OCI-M2 (cell line): ENCODE results near the gene ADORA1.

Experiments used
- DNase-seq: peaks from one replicate; lab custom pipeline; 2025; ENCODE audit not compliant: unreplicated experiment; lab: John Stamatoyannopoulos, UW

ADORA1 gene

GRCh38 chr1:203093754-203094410 lies 33.6 kb upstream of the ADORA1 start:
- DNase-seq: no peak

GRCh38 chr1:203095061-203095690 lies 32.4 kb upstream of the ADORA1 start:
- no peak for DNase-seq

- no peak for DNase-seq
These were observed 31.0 kb upstream of the ADORA1 start for GRCh38 chr1:203096566-203096965.

GRCh38 chr1:203097001-203097400 lies 30.5 kb upstream of the ADORA1 start:
- no peak for DNase-seq

- DNase-seq: no peak
These were observed 29.1 kb upstream of the ADORA1 start for GRCh38 chr1:203098445-203098844.

- DNase-seq: no peak
These were observed 28.5 kb upstream of the ADORA1 start for GRCh38 chr1:203098914-203099520.

- DNase-seq: no peak
These were observed 27.6 kb upstream of the ADORA1 start for GRCh38 chr1:203099805-203100515.

GRCh38 chr1:203100516-203100869 lies 27.0 kb upstream of the ADORA1 start:
- no peak for DNase-seq

GRCh38 chr1:203101813-203102634 lies 25.5 kb upstream of the ADORA1 start:
- no peak for DNase-seq

- no peak for DNase-seq
These were observed 24.3 kb upstream of the ADORA1 start for GRCh38 chr1:203103216-203103615.

GRCh38 chr1:203103829-203104495 lies 23.6 kb upstream of the ADORA1 start:
- no peak for DNase-seq

- no peak for DNase-seq
These were observed 22.6 kb upstream of the ADORA1 start for GRCh38 chr1:203104789-203105390.

GRCh38 chr1:203112475-203112874 lies 15.1 kb upstream of the ADORA1 start:
- DNase-seq: no peak

GRCh38 chr1:203113308-203113707 lies 14.2 kb upstream of the ADORA1 start:
- no peak for DNase-seq

GRCh38 chr1:203114202-203114601 lies 13.3 kb upstream of the ADORA1 start:
- DNase-seq: no peak

GRCh38 chr1:203116091-203116820 lies 11.3 kb upstream of the ADORA1 start:
- no peak for DNase-seq

- peak; percentile 8 for DNase-seq
These were observed 9.6 kb upstream of the ADORA1 start for GRCh38 chr1:203117611-203118575.
